GDM1 (cell line): ENCODE results near the gene RNMT.
"Not testable (repeated sequence)": the region's sequence is repeated elsewhere in the genome, so short reads cannot be mapped to it uniquely, and the experiment has no call there.

Experiments used
- DNase-seq: peaks from one replicate; lab custom pipeline; 2025; lab: John Stamatoyannopoulos, UW

Gene RNMT

GRCh38 chr18:13726232-13726971 lies at the start of gene RNMT, which contains the start of gene FAM210A:
Gene RNMT, plus strand, starts transcription at chr18:13726673. Its CDS starts 4,845 bp downstream, at chr18:13731518.
Gene FAM210A, minus strand, starts transcription at chr18:13726558. Its CDS starts 44,481 bp downstream, at chr18:13682077.
- peak; percentile 96 for DNase-seq

GRCh38 chr18:13677350-13677749 lies 49.1 kb upstream of the RNMT start:
- not testable (repeated sequence) for DNase-seq

GRCh38 chr18:13680612-13681011 lies 45.9 kb upstream of the RNMT start:
- no peak for DNase-seq

- no peak for DNase-seq
These were observed 44.8 kb upstream of the RNMT start for GRCh38 chr18:13681701-13682100.

GRCh38 chr18:13684546-13684945 lies 41.9 kb upstream of the RNMT start:
- no peak for DNase-seq

GRCh38 chr18:13688191-13689136 lies 38.0 kb upstream of the RNMT start:
- DNase-seq: no peak

- DNase-seq: not testable (repeated sequence)
These were observed 36.4 kb upstream of the RNMT start for GRCh38 chr18:13690060-13690459.

GRCh38 chr18:13695337-13695736 lies 31.1 kb upstream of the RNMT start:
- not testable (repeated sequence) for DNase-seq

- no peak for DNase-seq
These were observed 29.5 kb upstream of the RNMT start for GRCh38 chr18:13696961-13697360.

- no peak for DNase-seq
These were observed 26.3 kb upstream of the RNMT start for GRCh38 chr18:13700153-13700552.

- DNase-seq: no peak
These were observed 22.6 kb upstream of the RNMT start for GRCh38 chr18:13703899-13704298.

- DNase-seq: no peak
These were observed 16.1 kb upstream of the RNMT start for GRCh38 chr18:13710414-13710831.

GRCh38 chr18:13712400-13713131 lies 13.9 kb upstream of the RNMT start:
- no peak for DNase-seq

- no peak for DNase-seq
These were observed 12.9 kb upstream of the RNMT start for GRCh38 chr18:13713455-13714055.

- DNase-seq: no peak
These were observed 11.1 kb upstream of the RNMT start for GRCh38 chr18:13715330-13715729.

GRCh38 chr18:13716916-13717315 lies 9.6 kb upstream of the RNMT start:
- DNase-seq: no peak

GRCh38 chr18:13720123-13720522 lies 6.3 kb upstream of the RNMT start:
- no peak for DNase-seq

- DNase-seq: no peak
These were observed 5.6 kb upstream of the RNMT start for GRCh38 chr18:13720847-13721246.

- peak; percentile 32 for DNase-seq
These were observed 774 bp upstream of the RNMT start for GRCh38 chr18:13725566-13726231.

GRCh38 chr18:13726972-13727331 lies 479 bp downstream of the RNMT start:
- DNase-seq: no peak

- no peak for DNase-seq
These were observed 4.0 kb downstream of the RNMT start for GRCh38 chr18:13730481-13730880.
